NCI-H82 treated with DMSO at 0.1 percent for 48 hours (cell line): ENCODE data around the gene CCDC85C.
A peak's percentile ranks its signal among the peaks of the same experiment; 100 is the strongest.

Experiments used
- DNase-seq: peaks from one replicate; lab custom pipeline; 2025; ENCODE audit not compliant: unreplicated experiment; lab: John Stamatoyannopoulos, UW

The CCDC85C gene

DNA sequence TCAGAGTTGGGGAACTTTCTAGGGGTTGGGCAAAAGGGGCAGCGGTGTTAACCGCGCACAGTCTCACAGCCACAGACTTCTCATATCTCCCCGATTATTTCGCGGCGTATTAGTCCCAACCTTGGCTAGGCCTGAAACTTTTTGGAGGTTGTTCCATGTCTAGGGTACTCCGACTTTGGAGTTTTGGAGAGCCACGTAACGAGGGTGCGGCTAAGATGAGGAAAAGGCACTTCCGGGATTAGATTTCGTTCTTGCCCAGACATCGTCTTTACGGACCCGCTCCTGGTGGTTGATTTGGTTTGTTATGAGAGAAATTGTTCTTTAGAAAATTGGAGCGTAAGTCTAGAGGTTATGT, 122.3 kb downstream of the CCDC85C start:
- DNase-seq, result no peak

DNA sequence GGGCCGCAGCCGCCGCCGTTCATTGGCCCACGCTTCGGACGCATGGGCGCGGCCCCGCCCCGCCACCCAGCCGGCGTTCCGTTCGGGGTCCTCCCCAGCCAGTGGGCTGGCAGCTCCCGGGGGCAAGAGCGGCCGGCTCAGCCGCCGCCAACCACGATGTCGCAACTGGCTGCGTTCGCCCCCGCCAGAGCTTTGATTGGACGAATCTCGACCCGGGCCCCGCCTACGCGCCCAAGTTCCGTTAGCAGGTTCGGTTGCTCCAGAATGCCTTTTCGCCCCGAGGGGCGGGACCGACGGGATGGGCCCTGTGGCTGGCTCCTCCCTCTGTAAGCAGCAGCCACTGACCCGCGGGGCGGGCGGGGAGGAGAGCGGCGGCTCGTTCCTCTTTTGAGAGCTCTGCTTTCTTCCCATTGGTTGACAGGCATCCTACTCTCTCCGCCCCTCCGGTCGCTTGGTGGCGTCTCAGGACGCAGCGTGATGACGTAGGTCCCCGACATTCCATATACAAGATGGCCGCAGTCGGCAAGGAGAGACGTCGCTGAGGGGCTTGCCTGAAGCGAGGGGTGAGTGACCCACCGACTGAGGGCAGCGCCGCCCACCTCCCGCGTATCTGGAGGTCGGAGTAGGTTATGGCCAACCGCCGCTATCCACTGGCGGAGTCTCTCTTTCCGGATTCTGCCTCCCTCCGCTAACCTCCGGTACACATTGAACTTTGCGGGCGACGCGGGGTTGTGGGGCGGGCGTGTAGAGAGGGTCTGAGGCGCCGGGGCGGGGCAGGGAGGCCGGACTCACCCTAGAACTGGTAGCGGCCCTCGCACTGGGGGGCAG, 122.9 kb downstream of the CCDC85C start, which contains the start of gene CCNK:
CCNK (plus strand) TSS at position 493 of the 828 bp plus-strand sequence. CDS start 11,269 bp downstream, outside the sequence.
- DNase-seq, result peak; percentile 91

DNA sequence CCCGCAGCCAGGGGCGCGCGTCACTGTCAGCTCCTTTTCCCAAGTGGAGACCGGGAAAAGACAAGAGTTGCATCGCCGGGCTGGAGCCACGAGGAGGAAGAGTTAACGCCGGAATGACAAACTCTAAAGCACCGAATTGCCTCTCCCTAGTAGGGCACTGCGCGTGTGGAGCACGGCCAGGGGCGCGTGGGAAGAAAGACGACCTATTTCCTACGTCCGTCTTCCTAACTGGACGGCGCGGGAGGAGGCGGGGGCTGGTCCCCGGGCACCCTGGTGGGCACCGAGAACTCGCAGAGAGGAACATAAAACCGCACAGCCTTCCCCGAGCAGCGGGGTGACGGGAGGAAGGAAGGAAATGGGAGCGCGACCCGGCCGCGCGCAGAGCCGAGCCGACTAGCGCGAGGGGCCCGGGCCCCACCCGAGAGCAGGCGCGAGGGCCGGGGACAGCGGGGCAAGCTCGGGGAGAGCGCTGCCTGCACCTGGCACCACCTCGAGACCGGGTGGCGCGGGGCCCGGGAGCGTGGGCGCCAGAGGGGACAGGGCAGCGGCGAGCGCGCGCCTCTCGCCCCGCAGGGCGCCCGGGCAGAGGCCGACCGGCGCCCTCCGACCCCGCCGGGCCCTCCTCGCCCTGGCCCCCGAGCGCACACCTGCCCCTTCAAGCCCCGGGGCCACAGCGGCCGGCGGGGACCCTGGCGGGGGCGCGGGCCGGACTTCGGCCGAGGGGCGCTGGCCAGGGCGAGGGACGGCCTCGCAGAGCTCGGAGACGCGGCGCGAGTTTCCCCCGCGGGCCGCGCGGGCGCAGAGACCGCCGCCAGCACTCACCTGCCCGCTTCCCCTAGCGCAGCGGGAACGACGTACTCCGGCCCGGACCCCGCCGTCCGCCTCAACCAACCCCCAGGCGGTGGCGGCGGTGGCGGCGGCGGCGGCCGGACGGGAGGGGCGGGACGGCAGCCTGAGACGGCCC, 123.8 kb downstream of the CCDC85C start, which contains the start of gene SETD3:
SETD3 (minus strand) TSS at position 954 of the 964 bp plus-strand sequence. CDS start 15,054 bp downstream, outside the sequence.
- no peak for DNase-seq

GRCh38 chr14:99479160-99479905, 124.7 kb downstream of the CCDC85C start:
- DNase-seq, result no peak

GRCh38 chr14:99478128-99478527, 125.9 kb downstream of the CCDC85C start:
- no peak for DNase-seq

DNA sequence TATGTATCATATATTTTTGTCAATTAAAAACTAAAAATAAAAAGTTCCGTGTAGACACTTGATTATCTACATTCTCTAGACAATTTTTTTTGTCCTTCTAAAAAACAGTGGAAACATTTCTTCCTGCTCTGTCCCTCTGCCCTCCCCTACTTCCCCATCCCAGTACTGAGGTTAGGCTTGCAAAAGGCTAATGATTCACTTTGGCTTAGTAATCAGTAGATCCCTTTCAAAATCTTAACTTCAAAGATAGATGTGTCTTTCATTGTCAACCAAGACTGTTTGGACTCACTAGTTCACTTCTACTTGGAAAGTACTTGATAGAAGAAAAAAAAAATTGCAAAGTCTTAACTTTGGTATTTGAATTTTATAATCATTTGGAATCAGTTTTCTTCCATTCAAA, 127.1 kb downstream of the CCDC85C start:
- DNase-seq, result no peak

DNA sequence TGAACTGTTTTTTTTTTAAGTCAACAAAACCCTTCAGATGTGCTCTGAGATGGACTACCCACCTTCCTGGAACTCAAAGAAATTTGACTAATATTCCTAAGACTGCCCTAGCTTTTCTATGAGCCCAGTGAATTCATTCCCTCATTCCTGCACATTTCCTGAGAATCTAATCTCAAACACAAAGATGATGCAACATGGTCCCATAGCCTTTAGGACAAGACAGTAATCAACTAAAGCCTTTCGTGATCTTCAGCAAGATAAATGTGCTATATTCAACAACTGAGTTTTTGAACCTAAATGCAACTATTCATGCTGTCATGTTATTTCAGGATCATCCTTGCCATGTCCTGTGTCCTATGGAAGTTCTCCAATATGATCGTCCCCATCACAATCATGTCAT, 128.3 kb downstream of the CCDC85C start:
- DNase-seq, result no peak

DNA sequence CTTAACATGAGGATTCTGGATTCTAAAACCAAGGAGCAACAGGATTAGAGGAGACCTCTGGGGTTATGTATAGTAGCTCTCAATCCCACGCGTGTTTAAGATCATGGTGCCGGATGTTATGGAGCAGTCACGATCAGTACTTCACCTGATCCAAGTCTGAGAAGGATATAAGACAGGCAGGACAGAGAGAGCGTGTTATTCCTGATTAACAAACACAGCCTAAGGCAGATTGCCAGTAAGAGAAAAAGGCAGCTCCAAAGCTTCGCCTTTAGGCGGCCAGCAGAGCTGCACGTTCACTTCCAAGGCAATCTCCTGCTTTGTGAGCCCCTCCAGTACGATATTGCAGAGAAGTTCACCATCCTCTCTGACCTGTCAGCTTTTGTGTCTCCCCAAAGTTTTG, 128.8 kb downstream of the CCDC85C start:
- DNase-seq, result no peak

DNA sequence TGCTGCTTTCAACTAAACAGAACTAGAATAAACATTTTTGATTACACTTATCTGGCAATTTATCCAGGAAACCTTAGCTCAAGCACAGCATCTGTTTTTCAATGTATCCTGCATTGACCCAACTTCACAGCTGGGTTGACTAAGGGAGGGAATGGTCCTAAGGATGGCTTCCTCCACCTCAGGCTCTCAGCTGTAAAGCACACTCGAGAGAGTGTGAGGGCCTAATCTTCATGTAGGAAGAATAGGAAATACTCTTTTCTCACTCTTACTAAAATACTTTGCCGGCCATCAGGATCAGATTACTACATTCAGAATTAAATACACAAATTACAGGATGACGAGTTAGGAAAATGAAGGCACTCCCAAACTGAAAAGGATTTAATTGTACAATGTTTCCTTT, 130.5 kb downstream of the CCDC85C start:
- no peak for DNase-seq

DNA sequence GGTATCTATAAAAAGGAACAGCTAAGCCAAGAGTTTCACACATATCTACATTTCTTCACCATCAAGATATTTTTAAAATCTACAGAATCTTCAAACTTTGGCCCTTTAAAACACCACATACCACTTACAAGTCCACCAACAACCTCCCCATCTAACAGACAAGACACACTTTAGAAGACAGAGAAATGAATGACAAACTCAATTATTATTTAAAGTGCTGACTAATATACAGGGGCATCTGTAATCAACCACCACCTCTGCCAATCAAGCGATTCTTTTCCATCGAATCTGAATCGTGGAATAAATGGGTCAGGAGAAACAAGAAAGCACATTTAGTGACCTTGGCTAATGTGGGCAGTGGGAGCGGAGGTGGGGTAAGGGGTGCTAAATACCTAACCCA, 131.1 kb downstream of the CCDC85C start:
- DNase-seq, result no peak

DNA sequence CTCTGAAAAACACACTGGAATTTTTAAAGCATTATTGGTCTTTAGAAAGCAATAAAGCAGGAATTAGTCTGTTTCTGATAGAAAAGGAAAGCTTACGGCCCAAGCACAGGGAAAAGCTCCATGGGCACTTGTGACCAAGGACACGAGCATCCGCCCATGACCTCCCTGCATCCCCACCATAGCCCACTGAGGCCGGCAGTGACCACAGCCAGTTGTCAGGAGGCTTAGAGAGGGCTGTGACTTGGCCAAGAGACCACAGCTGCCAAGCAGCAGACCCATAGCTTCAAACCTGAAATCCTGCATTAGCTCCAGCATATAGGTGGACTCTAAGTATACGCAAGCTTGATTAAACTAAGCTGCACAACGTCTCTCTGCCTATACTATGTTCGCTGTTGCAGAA, 132.3 kb downstream of the CCDC85C start:
- DNase-seq, result no peak

DNA sequence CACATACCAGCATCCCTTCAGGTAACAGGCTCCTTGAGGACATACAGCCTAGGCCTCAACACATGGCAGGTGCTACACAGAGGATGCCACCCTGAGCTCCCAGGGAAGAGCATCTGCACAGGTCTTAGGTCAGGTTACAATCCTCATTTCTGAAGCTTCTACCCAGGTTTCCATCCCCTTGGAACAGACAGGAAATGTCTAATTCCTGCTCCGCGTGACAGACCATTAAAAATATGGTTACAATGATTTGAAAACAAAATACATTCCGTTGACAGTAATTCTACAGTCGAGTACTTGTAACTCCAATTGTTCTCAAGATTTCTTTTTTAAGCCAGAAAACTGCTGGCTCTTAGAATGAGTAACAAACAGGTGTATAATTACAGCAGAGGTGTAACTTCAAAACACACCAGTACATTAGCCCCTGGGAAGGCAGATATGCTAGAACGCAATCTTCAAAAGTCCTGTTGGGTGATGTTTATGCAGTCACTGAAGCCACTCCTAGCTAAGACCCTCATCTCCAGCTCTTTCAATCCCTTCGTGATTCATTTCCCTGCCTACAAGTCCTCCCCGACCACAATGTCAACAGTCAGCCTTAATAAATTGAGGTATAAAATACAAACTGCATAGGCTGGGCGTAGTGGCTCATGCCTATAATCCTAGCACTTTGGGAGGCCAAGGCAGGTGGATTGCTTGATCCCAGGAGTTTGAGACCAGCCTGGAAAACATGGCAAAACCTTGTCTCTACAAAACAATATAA, 135.0 kb downstream of the CCDC85C start:
- no peak for DNase-seq

DNA sequence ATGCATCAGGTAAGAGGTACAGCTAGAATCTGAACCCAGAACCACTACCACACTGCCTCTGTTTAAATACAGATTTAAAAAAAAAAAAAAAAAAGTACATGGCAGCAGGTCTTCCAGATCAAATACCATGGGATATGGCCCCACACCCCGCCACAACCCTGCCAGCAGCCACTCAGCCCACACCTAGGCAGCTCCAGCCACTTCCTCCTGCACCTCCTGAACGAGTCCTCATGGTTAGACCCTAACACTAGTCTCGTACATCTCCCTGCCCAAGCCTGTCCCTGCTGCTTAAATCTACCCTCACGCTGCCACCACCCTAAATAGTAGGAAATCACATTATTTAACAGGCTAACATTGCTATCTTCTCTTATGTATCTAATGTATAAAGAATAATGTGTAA, 135.9 kb downstream of the CCDC85C start:
- DNase-seq, result no peak

GRCh38 chr14:99467336-99468078, 136.5 kb downstream of the CCDC85C start:
- no peak for DNase-seq

DNA sequence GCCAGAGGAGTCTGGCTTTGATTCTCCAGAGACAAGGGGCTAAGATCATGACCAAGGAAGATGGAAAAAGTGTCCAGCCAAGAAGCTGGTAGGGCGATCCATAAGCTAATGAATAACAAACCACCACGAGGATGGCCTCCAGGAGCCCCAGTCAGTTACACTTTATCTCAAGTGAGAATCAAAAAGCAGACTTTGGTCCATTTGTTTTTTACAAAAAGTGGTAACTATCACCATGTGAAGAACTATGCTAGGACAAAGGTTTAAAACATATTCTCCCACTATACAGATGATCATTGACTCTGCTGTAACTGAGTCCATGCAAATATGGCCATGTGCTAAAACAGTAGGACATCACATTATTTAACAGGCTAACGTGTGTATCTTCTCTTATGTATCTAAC, 137.2 kb downstream of the CCDC85C start:
- DNase-seq, result no peak

GRCh38 chr14:99465288-99465687, 138.7 kb downstream of the CCDC85C start:
- no peak for DNase-seq

- no peak for DNase-seq
Observed at GRCh38 chr14:99463974-99464373, 140.0 kb downstream of the CCDC85C start.

DNA sequence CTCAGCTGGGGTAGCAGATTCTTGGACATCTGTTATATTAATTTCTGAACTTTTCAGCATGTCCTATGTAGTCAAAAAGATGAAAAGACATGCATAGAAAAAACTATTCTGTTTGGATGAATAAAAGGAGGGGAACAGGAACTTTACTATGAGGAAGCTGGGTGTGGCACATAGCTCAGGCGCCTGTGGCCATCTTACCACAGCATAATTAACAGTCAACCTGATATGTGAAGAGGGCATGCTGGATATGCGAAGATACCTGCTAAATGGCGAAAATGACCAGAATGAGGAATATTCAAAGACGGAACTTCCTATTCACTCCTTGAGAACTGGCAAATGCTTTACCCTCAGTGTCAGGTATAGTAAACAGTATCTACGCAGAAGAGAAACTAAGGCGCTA, 141.8 kb downstream of the CCDC85C start:
- DNase-seq, result no peak

- DNase-seq, result no peak
Observed at GRCh38 chr14:99461411-99462085, 142.5 kb downstream of the CCDC85C start.
